Globus pallidus (tissue), 1 donor: ENCODE data around the gene NOX3.

Experiments used
- DNase-seq: peaks from one replicate; pipeline ENCODE4 v3.0.0-alpha.2; 2015; ENCODE audit warnings: low spot score

The NOX3 gene

GRCh38 chr6:155399745-155400653 is 55.6 kb downstream of the NOX3 start:
- DNase-seq: no peak

GRCh38 chr6:155399062-155399744 is 56.4 kb downstream of the NOX3 start:
- no peak for DNase-seq

GRCh38 chr6:155398701-155399061 is 57.0 kb downstream of the NOX3 start:
- DNase-seq: no peak

- DNase-seq: no peak
Observed at GRCh38 chr6:155398221-155398620, 57.4 kb downstream of the NOX3 start.

GRCh38 chr6:155397172-155397705 is 58.4 kb downstream of the NOX3 start:
- DNase-seq: no peak

GRCh38 chr6:155396605-155397004 is 59.0 kb downstream of the NOX3 start:
- no peak for DNase-seq

- no peak for DNase-seq
Observed at GRCh38 chr6:155395339-155395738, 60.3 kb downstream of the NOX3 start.

GRCh38 chr6:155389130-155389529 is 66.5 kb downstream of the NOX3 start:
- DNase-seq: no peak

- DNase-seq: no peak
Observed at GRCh38 chr6:155388591-155388990, 67.0 kb downstream of the NOX3 start.

- no peak for DNase-seq
Observed at GRCh38 chr6:155387481-155387880, 68.2 kb downstream of the NOX3 start.

- no peak for DNase-seq
Observed at GRCh38 chr6:155384321-155384952, 71.2 kb downstream of the NOX3 start.

- no peak for DNase-seq
Observed at GRCh38 chr6:155383913-155384312, 71.7 kb downstream of the NOX3 start.

GRCh38 chr6:155382338-155382685 is 73.3 kb downstream of the NOX3 start:
- DNase-seq: no peak

GRCh38 chr6:155381673-155382337 is 73.8 kb downstream of the NOX3 start:
- no peak for DNase-seq

GRCh38 chr6:155380666-155381332 is 74.8 kb downstream of the NOX3 start:
- no peak for DNase-seq

GRCh38 chr6:155378724-155379123 is 76.9 kb downstream of the NOX3 start:
- DNase-seq: no peak

- DNase-seq: no peak
Observed at GRCh38 chr6:155378276-155378675, 77.4 kb downstream of the NOX3 start.

GRCh38 chr6:155377061-155377460 is 78.6 kb downstream of the NOX3 start:
- no peak for DNase-seq

- DNase-seq: no peak
Observed at GRCh38 chr6:155375801-155376200, 79.8 kb downstream of the NOX3 start.

- no peak for DNase-seq
Observed at GRCh38 chr6:155374681-155375080, 81.0 kb downstream of the NOX3 start.

GRCh38 chr6:155373276-155373675 is 82.4 kb downstream of the NOX3 start:
- no peak for DNase-seq

- DNase-seq: no peak
Observed at GRCh38 chr6:155372256-155372655, 83.4 kb downstream of the NOX3 start.
